ENCODE measurements around the gene ILDR2. TPM values are rescaled to one million over a fixed set of nuclear protein-coding genes. Genes with fewer than 3 reads are reported as not detected.

The ILDR2 gene
- total and polyA plus RNA-seq, 4 donors = 0.06 to 3.8 (median 0.33) TPM

DNA sequence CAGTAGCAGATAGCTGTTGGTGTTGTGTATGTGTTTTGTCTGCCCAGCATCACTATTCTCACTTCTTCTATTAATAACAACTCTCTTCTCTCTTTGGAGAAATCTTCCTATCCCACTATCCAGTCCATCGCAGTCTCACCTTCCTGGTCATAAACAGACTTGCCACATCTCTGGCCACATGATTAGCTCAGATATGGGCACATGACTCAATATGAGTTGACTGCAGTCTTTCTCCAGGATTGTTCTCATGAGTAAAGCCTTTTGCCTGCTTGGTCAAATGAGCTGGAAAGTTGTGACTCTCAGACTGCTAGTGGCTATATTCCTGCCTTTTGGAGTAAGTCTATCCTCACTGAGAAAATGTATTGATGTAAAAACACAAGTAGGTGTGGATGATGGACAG is 66.4 kb downstream of the ILDR2 start:
- 76 to 86% methylated on average over 1 of the region's 1 CpG for WGBS, 2 donors
- ATAC-seq (ENCODE audit: insufficient read depth, low FRiP score) = no peak

DNA sequence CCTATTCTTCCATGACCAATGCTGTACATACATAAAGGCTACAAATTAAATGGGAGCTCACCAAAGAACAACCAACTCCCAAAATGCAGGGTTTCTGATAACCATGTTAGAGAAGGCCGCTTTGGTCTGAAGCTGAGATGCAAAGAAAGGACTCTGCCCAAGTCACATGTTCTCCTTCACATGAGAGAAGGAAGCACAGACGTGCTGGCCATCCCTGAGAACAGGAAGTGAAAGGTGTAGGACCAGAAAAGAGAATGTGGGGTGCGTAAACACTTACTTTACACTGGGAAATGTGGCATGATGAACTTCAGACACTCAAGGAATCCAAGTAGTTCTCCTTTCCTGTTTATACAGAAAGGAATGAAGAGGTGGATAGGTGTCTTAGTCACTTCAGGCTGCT is 67.6 kb downstream of the ILDR2 start:
- ATAC-seq (ENCODE audit: insufficient read depth, low FRiP score) (no peak), DNase-seq (no peak)
- H3K27ac ChIP-seq (ENCODE audit: low read depth in 1 of 2, low read length in 1 of 2) = no peak overlapping the region
- no peaks in the 10 kb centered on the region for H3K4me1 ChIP-seq (ENCODE audit: control insufficient read depth in 5 of 5, insufficient read depth in 5 of 5, low read length in 5 of 5)
- no peak overlapping the region for H3K4me3 ChIP-seq
- H3K9ac ChIP-seq (ENCODE audit: insufficient read depth in 1 of 2, low read length in 2 of 2) = no peak overlapping the region
- H3K27me3 ChIP-seq (ENCODE audit: control insufficient read depth in 3 of 3, insufficient read depth in 3 of 3, low read length in 2 of 3) = no peaks in the 10 kb centered on the region
- H3K36me3 ChIP-seq (ENCODE audit: control insufficient read depth in 4 of 4, insufficient read depth in 4 of 4, low read length in 4 of 4) = no peaks in the 10 kb centered on the region
- no peaks in the 10 kb centered on the region for H3K9me3 ChIP-seq (ENCODE audit: control insufficient read depth in 4 of 4, insufficient read depth in 3 of 4, low read length in 3 of 4)
- TF ChIP-seq, protein P1, sequence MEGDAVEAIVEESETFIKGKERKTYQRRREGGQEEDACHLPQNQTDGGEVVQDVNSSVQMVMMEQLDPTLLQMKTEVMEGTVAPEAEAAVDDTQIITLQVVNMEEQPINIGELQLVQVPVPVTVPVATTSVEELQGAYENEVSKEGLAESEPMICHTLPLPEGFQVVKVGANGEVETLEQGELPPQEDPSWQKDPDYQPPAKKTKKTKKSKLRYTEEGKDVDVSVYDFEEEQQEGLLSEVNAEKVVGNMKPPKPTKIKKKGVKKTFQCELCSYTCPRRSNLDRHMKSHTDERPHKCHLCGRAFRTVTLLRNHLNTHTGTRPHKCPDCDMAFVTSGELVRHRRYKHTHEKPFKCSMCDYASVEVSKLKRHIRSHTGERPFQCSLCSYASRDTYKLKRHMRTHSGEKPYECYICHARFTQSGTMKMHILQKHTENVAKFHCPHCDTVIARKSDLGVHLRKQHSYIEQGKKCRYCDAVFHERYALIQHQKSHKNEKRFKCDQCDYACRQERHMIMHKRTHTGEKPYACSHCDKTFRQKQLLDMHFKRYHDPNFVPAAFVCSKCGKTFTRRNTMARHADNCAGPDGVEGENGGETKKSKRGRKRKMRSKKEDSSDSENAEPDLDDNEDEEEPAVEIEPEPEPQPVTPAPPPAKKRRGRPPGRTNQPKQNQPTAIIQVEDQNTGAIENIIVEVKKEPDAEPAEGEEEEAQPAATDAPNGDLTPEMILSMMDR (IDR thresholded peaks at IDR 0.05; ENCODE audit: control extremely low read depth, extremely low read depth) = no peak
- 58 to 59% methylated on average over 3 of the region's 3 CpGs for WGBS, 2 donors

More for the DNA sequence above, 66.4 kb downstream of the ILDR2 start:
- Histone ChIP-seq H3K4me3 (no peak overlapping the region), H3K9me3 (ENCODE audit: control insufficient read depth in 4 of 4, insufficient read depth in 3 of 4, low read length in 3 of 4) (no peaks in the 10 kb centered on the region), H3K36me3 (ENCODE audit: control insufficient read depth in 4 of 4, insufficient read depth in 4 of 4, low read length in 4 of 4) (no peaks in the 10 kb centered on the region), H3K27ac (ENCODE audit: low read depth in 1 of 2, low read length in 1 of 2) (no peak overlapping the region), H3K4me1 (ENCODE audit: control insufficient read depth in 5 of 5, insufficient read depth in 5 of 5, low read length in 5 of 5) (no peaks in the 10 kb centered on the region), H3K27me3 (ENCODE audit: control insufficient read depth in 3 of 3, insufficient read depth in 3 of 3, low read length in 2 of 3) (no peaks in the 10 kb centered on the region), H3K9ac (ENCODE audit: insufficient read depth in 1 of 2, low read length in 2 of 2) (no peak overlapping the region)
- DNase-seq = no peak
- TF ChIP-seq, protein P1 (IDR thresholded peaks at IDR 0.05; ENCODE audit: control extremely low read depth, extremely low read depth) = no peak

DNA sequence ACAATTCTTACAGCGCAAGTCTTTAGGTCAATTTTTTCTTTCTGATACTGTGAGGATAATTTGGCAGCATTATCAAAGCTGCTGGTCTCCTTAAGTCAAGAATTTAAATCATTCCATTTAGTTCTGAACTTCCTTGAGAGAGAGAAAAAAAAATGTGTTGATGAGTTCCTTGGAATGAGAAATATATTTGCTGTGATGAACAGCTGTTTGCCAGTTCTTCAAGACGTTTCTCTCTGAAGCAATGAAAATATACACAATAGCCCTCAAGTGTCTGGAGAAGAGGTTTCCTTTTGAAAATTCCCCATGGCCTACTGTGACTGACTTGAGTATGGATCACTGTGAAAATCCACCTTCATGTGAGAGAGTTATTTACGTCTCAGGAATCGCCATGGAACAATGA is 68.3 kb downstream of the ILDR2 start:
- Histone ChIP-seq H3K9ac (ENCODE audit: insufficient read depth in 1 of 2, low read length in 2 of 2) (no peak overlapping the region), H3K36me3 (ENCODE audit: control insufficient read depth in 4 of 4, insufficient read depth in 4 of 4, low read length in 4 of 4) (no peaks in the 10 kb centered on the region), H3K27ac (ENCODE audit: low read depth in 1 of 2, low read length in 1 of 2) (no peak overlapping the region), H3K4me1 (ENCODE audit: control insufficient read depth in 5 of 5, insufficient read depth in 5 of 5, low read length in 5 of 5) (no peaks in the 10 kb centered on the region), H3K4me3 (no peak overlapping the region), H3K9me3 (ENCODE audit: control insufficient read depth in 4 of 4, insufficient read depth in 3 of 4, low read length in 3 of 4) (no peaks in the 10 kb centered on the region), H3K27me3 (ENCODE audit: control insufficient read depth in 3 of 3, insufficient read depth in 3 of 3, low read length in 2 of 3) (no peaks in the 10 kb centered on the region)
- ATAC-seq (ENCODE audit: insufficient read depth, low FRiP score) = no peak
- TF ChIP-seq, protein P1 (IDR thresholded peaks at IDR 0.05; ENCODE audit: control extremely low read depth, extremely low read depth) = no peak
- no peak for DNase-seq
- 75 to 90% methylated on average over 4 of the region's 4 CpGs for WGBS, 2 donors

DNA sequence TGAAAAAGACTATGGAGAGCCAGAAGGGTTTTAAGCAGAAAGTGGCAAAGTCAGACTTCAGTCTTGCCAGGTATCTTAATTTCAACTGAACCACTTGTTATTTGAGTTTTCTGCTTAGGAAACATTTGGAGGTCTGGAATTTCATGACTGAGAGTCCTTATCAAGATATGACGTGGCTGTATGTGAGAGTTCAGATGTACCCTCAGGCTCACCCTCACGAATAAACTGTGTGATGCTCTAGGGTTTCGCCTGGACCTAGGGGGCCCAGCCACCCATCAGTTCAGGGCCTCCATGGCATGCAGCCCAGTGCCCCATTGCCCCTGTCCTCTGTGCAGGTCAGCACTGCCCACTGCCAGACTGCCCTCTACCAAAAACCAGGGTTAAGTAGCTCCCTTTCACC is 68.7 kb downstream of the ILDR2 start:
- 69 to 86% methylated on average over 3 of the region's 3 CpGs for WGBS, 2 donors
- H3K9me3 ChIP-seq (ENCODE audit: control insufficient read depth in 4 of 4, insufficient read depth in 3 of 4, low read length in 3 of 4) = no peaks in the 10 kb centered on the region
- H3K27ac ChIP-seq (ENCODE audit: low read depth in 1 of 2, low read length in 1 of 2) = no peak overlapping the region
- TF ChIP-seq, protein P1 (IDR thresholded peaks at IDR 0.05; ENCODE audit: control extremely low read depth, extremely low read depth) = no peak
- ATAC-seq (ENCODE audit: insufficient read depth, low FRiP score) = no peak
- no peak overlapping the region for H3K9ac ChIP-seq (ENCODE audit: insufficient read depth in 1 of 2, low read length in 2 of 2)
- peaks cover 0 to under 1% (median 0%) of the 10 kb centered on the region in 5 donors for H3K4me1 ChIP-seq (ENCODE audit: control insufficient read depth in 5 of 5, insufficient read depth in 5 of 5, low read length in 5 of 5)
- no peaks in the 10 kb centered on the region for H3K36me3 ChIP-seq (ENCODE audit: control insufficient read depth in 4 of 4, insufficient read depth in 4 of 4, low read length in 4 of 4)
- H3K4me3 ChIP-seq = no peak overlapping the region
- H3K27me3 ChIP-seq (ENCODE audit: control insufficient read depth in 3 of 3, insufficient read depth in 3 of 3, low read length in 2 of 3) = no peaks in the 10 kb centered on the region
- peak in 2 of 3 donors; percentile 28 to 46 for DNase-seq

All from lung (tissue), 12 donors.